Liver (tissue), 9 donors: Measurements from ENCODE around the gene RAD51B. TPM values are rescaled to one million over a fixed set of nuclear protein-coding genes. Genes with fewer than 3 reads are reported as not detected.
A peak's percentile ranks its signal among the peaks of the same experiment; 100 is the strongest.

Experiments
- DNase-seq: peaks from one replicate; pipeline ENCODE4 v3.0.0-alpha.2; 2017; ENCODE audit warnings: low spot score
- H3K27ac ChIP-seq, 2 donors: one replicate each; pipeline ENCODE4 v1.7.0; 2013; ENCODE audit warnings: inconsistent platforms in 2 of 2, low read length in 2 of 2, control low read depth in 1 of 2, low read depth in 1 of 2, mild to moderate bottlenecking in 1 of 2
- H3K27me3 ChIP-seq, 4 donors: one replicate each; pipeline versions ENCODE4 v1.6.1 to v1.7.0; 2013; ENCODE audit warnings: low read length in 3 of 4, inconsistent platforms in 1 of 4, mild to moderate bottlenecking in 1 of 4, moderate library complexity in 1 of 4; ENCODE audit not compliant: control insufficient read depth in 4 of 4, insufficient read depth in 4 of 4
- H3K36me3 ChIP-seq, 4 donors: one replicate each; pipeline versions ENCODE4 v1.6.1 to v1.7.0; 2013; ENCODE audit warnings: low read length in 3 of 4, mild to moderate bottlenecking in 3 of 4, low read depth in 1 of 4, moderate library complexity in 1 of 4; ENCODE audit not compliant: control insufficient read depth in 4 of 4, insufficient read depth in 3 of 4
- H3K4me1 ChIP-seq, 4 donors: one replicate each; pipeline versions ENCODE4 v1.6.1 to v1.7.0; 2013; ENCODE audit warnings: low read length in 3 of 4, mild to moderate bottlenecking in 3 of 4, moderate library complexity in 1 of 4; ENCODE audit not compliant: control insufficient read depth in 4 of 4, insufficient read depth in 4 of 4
- H3K4me3 ChIP-seq, 3 donors: one replicate each; pipeline versions ENCODE4 v1.6.1 to v1.7.0; 2013; ENCODE audit warnings: low read length in 3 of 3, control low read depth in 1 of 3, low read depth in 1 of 3, mild to moderate bottlenecking in 1 of 3
- H3K9ac ChIP-seq, 2 donors: one replicate each; pipeline ENCODE4 v1.7.0; 2013; ENCODE audit warnings: low read length in 2 of 2, mild to moderate bottlenecking in 2 of 2, moderate library complexity in 2 of 2, control low read depth in 1 of 2, low read depth in 1 of 2
- H3K9me3 ChIP-seq, 4 donors: one replicate each; pipeline versions ENCODE4 v1.6.1 to v1.7.0; 2013; ENCODE audit warnings: low read length in 3 of 4; ENCODE audit not compliant: control insufficient read depth in 4 of 4
- EGR1 ChIP-seq, 2 donors: IDR thresholded peaks; 2 replicates each; pipeline ENCODE4 v1.6.1; 2016 to 2018; ENCODE audit warnings: antibody characterized with exemption in 2 of 2, low read depth in 2 of 2
- FOXA1 ChIP-seq: IDR thresholded peaks from 2 replicates; pipeline ENCODE4 v1.6.1; 2016; ENCODE audit warnings: antibody characterized with exemption
- GABPA ChIP-seq, 2 donors: IDR thresholded peaks in 1 of 2; conservative IDR thresholded peaks in 1 of 2; 2 replicates each; pipeline ENCODE4 v1.6.1; 2016; ENCODE audit warnings: antibody characterized with exemption in 2 of 2, mild to moderate bottlenecking in 1 of 2, moderate library complexity in 1 of 2
- HNF4A ChIP-seq, 2 donors: conservative IDR thresholded peaks; 2 replicates each; pipeline ENCODE4 v1.6.1; 2016; ENCODE audit warnings: antibody characterized with exemption in 2 of 2, mild to moderate bottlenecking in 2 of 2
- HNF4G ChIP-seq: IDR thresholded peaks from 2 replicates; pipeline ENCODE4 v1.6.1; 2016; ENCODE audit warnings: antibody characterized with exemption
- JUND ChIP-seq, 2 donors: IDR thresholded peaks; 2 replicates each; pipeline ENCODE4 v1.6.1; 2016; ENCODE audit warnings: antibody characterized with exemption in 2 of 2
- NR2F2 ChIP-seq: IDR thresholded peaks from 2 replicates; pipeline ENCODE4 v1.6.1; 2016; ENCODE audit warnings: antibody characterized with exemption
- RAD21 ChIP-seq, 2 donors: IDR thresholded peaks; 2 replicates each; pipeline ENCODE4 v1.6.1; 2016; ENCODE audit warnings: antibody characterized with exemption in 2 of 2, mild to moderate bottlenecking in 2 of 2
- SP1 ChIP-seq: IDR thresholded peaks from 2 replicates; pipeline ENCODE4 v1.6.1; 2018; ENCODE audit warnings: antibody characterized with exemption, mild to moderate bottlenecking
- TAF1 ChIP-seq: conservative IDR thresholded peaks from 2 replicates; pipeline ENCODE4 v1.6.1; 2016; ENCODE audit warnings: antibody characterized with exemption, mild to moderate bottlenecking
- WGBS: extraction: QIAGEN DNeasy Blood & Tissue Kit; methylation state at CpG from one replicate; pipeline ENCODE4 v1.1.7; 2013; 5-methylcytosine and 5-hydroxymethylcytosine counted together
- polyA plus RNA-seq, 2 donors: library from polyadenylated mRNA; stranded (reverse) in 1 of 2; unstranded in 1 of 2; fragments of 200-250 nt in 1 of 2; fragments of >200 nt in 1 of 2; fragmentation: Nextera tagmentation in 1 of 2; extraction: Ambion mirVana in 1 of 2; gene quantifications; one replicate each; pipeline versions ENCODE4 v1.2.1 to v1.2.3, GENCODE V29; 2013 to 2015
- total RNA-seq, 2 donors: library from RNA; depleted of rRNA; stranded (reverse); fragments of >200 nt; gene quantifications; one replicate each; pipeline ENCODE4 v1.2.3, GENCODE V29; 2014
- TF ChIP-seq, protein P1 (sequence below): fragments of 150-350 bp; IDR thresholded peaks from 2 replicates; pipeline ENCODE4 v1.5.1; 2017; ENCODE audit warnings: improper control_type of control experiment, low read depth, low read length; ENCODE audit not compliant: missing input control
- TF ChIP-seq, protein P2 (sequence below): IDR thresholded peaks from 2 replicates; pipeline ENCODE4 v1.6.1; 2016; ENCODE audit warnings: antibody characterized with exemption, mild to moderate bottlenecking
- TF ChIP-seq, protein P3 (sequence below): IDR thresholded peaks from 2 replicates; pipeline ENCODE4 v1.6.1; 2016; ENCODE audit warnings: antibody characterized with exemption
- donor health status: healthy.
- donor health status: healthy.
- donor health status: healthy.
- donor health status: healthy.
- donor health status: healthy.

RAD51B gene
- total and polyA plus RNA-seq, 4 donors = 0.81 to 12.9 (median 2.4) TPM

DNA sequence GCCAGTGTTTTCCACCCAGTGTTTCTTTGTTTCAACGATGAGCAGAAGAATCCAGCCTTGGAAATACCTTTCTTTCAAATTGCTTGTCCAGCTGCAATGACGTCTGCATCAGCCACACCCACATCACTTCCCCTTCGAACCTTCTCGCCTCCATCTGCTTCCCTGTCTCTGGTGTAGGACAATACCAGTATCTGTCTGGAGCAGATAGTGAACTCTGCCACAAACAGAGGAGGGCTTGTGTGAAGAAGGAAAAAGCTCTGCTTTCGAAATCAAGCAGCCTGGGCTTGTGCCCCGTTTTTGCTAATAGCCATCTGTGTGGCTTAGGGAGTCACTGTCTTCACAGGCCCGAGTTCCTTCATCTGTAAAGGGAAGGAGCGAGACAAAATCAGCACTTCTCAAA is 557.9 kb downstream of the RAD51B start:
- Histone ChIP-seq H3K9ac (no peak overlapping the region), H3K9me3 (no peaks in the 10 kb centered on the region), H3K27ac (peak overlapping the region in 1 of 2 donors; percentile 14), H3K27me3 (no peaks in the 10 kb centered on the region), H3K36me3 (no peaks in the 10 kb centered on the region), H3K4me1 (no peaks in the 10 kb centered on the region), H3K4me3 (no peak overlapping the region)
- WGBS = 59% methylated on average over 8 of the region's 8 CpGs
- DNase-seq = peak; percentile 45
- TF ChIP-seq NR2F2 (no peak), RAD21 (IDR thresholded peaks at IDR 0.05) (peak in 1 of 2 donors; percentile 37)

DNA sequence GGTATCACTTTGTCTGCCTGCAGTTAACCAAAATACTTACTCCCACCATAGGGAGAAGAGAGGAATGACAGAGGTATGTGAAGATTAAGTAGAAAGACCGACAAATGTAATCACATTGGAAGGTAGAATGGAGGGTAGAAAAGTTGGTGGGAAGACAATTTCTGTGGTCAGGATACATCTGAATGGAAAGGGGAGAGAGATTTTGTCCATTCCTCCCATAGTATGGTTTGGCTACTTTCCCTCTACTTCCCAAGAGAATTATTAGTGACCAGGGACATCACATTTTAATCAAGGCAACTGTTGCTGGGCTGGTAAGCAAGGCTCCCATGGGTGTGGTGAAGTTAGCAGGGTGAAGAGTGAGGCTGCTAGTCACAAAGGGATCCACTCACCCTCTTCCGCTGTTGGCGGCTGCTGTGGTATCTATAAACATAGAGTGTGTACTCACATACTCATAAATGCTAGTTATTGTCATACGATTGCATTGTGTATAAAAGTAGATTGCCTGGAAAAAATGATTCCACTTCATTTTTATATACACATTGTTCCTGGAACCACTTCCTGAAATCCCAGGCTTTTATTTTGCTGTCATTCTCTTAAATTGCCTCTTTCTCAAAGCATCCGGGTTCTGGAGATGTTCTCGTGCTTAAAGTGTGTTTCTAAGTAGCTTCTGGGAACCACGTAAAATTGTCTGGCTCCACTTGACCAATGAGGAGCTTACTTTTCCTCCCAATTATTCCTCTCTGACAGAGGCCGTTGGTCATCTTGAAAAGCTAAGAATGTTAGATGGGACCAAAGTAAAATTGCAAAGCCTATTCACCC is 560.1 kb downstream of the RAD51B start:
- no peaks in the 10 kb centered on the region for H3K36me3 ChIP-seq
- TF ChIP-seq, protein P1, sequence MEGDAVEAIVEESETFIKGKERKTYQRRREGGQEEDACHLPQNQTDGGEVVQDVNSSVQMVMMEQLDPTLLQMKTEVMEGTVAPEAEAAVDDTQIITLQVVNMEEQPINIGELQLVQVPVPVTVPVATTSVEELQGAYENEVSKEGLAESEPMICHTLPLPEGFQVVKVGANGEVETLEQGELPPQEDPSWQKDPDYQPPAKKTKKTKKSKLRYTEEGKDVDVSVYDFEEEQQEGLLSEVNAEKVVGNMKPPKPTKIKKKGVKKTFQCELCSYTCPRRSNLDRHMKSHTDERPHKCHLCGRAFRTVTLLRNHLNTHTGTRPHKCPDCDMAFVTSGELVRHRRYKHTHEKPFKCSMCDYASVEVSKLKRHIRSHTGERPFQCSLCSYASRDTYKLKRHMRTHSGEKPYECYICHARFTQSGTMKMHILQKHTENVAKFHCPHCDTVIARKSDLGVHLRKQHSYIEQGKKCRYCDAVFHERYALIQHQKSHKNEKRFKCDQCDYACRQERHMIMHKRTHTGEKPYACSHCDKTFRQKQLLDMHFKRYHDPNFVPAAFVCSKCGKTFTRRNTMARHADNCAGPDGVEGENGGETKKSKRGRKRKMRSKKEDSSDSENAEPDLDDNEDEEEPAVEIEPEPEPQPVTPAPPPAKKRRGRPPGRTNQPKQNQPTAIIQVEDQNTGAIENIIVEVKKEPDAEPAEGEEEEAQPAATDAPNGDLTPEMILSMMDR = no peak
- no peak for TF ChIP-seq SP1
- TF ChIP-seq JUND (IDR thresholded peaks at IDR 0.05) = no peak
- no peak for TF ChIP-seq TAF1
- TF ChIP-seq FOXA1 = no peak
- no peak for TF ChIP-seq HNF4A (conservative IDR thresholded peaks at IDR 0.05)
- TF ChIP-seq, protein P2, sequence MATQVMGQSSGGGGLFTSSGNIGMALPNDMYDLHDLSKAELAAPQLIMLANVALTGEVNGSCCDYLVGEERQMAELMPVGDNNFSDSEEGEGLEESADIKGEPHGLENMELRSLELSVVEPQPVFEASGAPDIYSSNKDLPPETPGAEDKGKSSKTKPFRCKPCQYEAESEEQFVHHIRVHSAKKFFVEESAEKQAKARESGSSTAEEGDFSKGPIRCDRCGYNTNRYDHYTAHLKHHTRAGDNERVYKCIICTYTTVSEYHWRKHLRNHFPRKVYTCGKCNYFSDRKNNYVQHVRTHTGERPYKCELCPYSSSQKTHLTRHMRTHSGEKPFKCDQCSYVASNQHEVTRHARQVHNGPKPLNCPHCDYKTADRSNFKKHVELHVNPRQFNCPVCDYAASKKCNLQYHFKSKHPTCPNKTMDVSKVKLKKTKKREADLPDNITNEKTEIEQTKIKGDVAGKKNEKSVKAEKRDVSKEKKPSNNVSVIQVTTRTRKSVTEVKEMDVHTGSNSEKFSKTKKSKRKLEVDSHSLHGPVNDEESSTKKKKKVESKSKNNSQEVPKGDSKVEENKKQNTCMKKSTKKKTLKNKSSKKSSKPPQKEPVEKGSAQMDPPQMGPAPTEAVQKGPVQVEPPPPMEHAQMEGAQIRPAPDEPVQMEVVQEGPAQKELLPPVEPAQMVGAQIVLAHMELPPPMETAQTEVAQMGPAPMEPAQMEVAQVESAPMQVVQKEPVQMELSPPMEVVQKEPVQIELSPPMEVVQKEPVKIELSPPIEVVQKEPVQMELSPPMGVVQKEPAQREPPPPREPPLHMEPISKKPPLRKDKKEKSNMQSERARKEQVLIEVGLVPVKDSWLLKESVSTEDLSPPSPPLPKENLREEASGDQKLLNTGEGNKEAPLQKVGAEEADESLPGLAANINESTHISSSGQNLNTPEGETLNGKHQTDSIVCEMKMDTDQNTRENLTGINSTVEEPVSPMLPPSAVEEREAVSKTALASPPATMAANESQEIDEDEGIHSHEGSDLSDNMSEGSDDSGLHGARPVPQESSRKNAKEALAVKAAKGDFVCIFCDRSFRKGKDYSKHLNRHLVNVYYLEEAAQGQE = no peak
- TF ChIP-seq, protein P3, sequence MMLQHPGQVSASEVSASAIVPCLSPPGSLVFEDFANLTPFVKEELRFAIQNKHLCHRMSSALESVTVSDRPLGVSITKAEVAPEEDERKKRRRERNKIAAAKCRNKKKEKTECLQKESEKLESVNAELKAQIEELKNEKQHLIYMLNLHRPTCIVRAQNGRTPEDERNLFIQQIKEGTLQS = no peak
- no peak for TF ChIP-seq NR2F2
- no peak for TF ChIP-seq HNF4G
- no peak overlapping the region for H3K9ac ChIP-seq
- H3K4me1 ChIP-seq = no peaks in the 10 kb centered on the region
- no peak overlapping the region for H3K27ac ChIP-seq
- WGBS = 88% methylated on average over 8 of the region's 8 CpGs
- H3K27me3 ChIP-seq = no peaks in the 10 kb centered on the region
- no peak for DNase-seq
- no peaks in the 10 kb centered on the region for H3K9me3 ChIP-seq
- H3K4me3 ChIP-seq = no peak overlapping the region

DNA sequence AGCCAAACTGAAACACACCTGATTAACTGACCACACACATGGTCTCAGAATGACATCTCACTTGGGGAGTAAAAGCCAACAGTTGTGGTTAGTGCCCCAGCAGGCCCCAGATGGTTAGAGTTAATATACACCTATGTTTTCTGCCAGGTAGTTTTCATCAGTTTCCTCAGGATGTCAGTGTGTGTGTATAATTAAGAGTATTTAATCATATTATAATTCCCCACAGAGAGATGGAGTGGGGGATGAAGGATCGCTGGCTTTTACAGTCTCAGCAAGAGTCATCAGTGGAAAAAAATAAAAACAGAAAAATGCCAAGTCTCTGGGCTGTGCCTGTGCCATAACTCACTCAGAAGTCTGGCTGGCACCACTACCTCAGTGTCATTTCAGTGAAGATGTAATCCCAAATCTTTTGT is 560.8 kb downstream of the RAD51B start:
- Histone ChIP-seq H3K9me3 (no peaks in the 10 kb centered on the region), H3K27ac (no peak overlapping the region), H3K4me1 (no peaks in the 10 kb centered on the region), H3K36me3 (no peaks in the 10 kb centered on the region), H3K9ac (no peak overlapping the region), H3K4me3 (no peak overlapping the region), H3K27me3 (no peaks in the 10 kb centered on the region)
- no peak for DNase-seq
- WGBS = 84% methylated on average over 1 of the region's 1 CpG
- TF ChIP-seq HNF4A (conservative IDR thresholded peaks at IDR 0.05) = no peak
- no peak for TF ChIP-seq GABPA (IDR thresholded peaks at IDR 0.05 in 1 of 2, conservative IDR thresholded peaks at IDR 0.05 in 1 of 2)
- TF ChIP-seq JUND (IDR thresholded peaks at IDR 0.05) = no peak
- no peak for TF ChIP-seq RAD21 (IDR thresholded peaks at IDR 0.05)
- no peak for TF ChIP-seq EGR1 (IDR thresholded peaks at IDR 0.05; ENCODE audit: low read depth in 2 of 2)
- TF ChIP-seq SP1 = no peak
